Transverse colon (tissue), 3 donors: ENCODE measurements around the gene UGT8.

Source experiments
- POLR2A ChIP-seq: fragments of 450-650 bp; IDR thresholded peaks from one replicate; pipeline ENCODE4 v1.6.1; 2016; ENCODE audit warnings: antibody characterized with exemption, mild to moderate bottlenecking, moderate library complexity
- TF ChIP-seq, protein P1 (sequence below), 5 experiments: fragments of 200-600 bp in 3 of 5; fragments of 450-650 bp in 2 of 5; sonication (generic) in 3 of 5; IDR thresholded peaks; 1 replicate in 2 of 5; 2 replicates in 3 of 5; pipeline ENCODE4 v1.5.1; 2016 to 2017; ENCODE audit warnings: antibody characterized with exemption in 5 of 5, inconsistent platforms in 3 of 5, mild to moderate bottlenecking in 2 of 5, moderate library complexity in 1 of 5

DNA sequence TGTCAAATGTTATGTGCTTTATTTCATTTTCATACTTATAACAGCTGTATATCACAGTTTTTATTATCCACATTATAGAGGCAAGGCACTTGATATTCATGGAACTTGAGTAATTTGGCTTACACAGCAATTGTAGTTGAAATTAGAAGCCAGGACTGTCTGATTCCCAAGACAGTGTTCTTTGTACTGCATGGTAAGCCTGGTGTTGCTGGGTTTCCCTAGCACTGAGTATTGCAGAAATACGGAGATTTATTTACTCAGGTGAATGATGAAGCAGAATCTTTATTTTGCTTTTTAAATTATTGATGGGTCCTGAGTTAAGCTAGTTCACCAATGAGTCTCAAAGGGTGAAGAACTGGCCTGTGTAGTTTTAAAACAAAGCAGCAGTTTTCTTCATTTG, 70.0 kb downstream of the UGT8 start:
- TF ChIP-seq, protein P1, sequence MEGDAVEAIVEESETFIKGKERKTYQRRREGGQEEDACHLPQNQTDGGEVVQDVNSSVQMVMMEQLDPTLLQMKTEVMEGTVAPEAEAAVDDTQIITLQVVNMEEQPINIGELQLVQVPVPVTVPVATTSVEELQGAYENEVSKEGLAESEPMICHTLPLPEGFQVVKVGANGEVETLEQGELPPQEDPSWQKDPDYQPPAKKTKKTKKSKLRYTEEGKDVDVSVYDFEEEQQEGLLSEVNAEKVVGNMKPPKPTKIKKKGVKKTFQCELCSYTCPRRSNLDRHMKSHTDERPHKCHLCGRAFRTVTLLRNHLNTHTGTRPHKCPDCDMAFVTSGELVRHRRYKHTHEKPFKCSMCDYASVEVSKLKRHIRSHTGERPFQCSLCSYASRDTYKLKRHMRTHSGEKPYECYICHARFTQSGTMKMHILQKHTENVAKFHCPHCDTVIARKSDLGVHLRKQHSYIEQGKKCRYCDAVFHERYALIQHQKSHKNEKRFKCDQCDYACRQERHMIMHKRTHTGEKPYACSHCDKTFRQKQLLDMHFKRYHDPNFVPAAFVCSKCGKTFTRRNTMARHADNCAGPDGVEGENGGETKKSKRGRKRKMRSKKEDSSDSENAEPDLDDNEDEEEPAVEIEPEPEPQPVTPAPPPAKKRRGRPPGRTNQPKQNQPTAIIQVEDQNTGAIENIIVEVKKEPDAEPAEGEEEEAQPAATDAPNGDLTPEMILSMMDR (IDR thresholded peaks at IDR 0.05), result no peak
- TF ChIP-seq POLR2A, result no peak
